BJ (cell line): Measurements from ENCODE around the gene PRSS1. TPM values are rescaled to one million over a fixed set of nuclear protein-coding genes. Genes with fewer than 3 reads are reported as not detected.
"Not testable (repeated sequence)": the region's sequence is repeated elsewhere in the genome, so short reads cannot be mapped to it uniquely, and the experiment has no call there.

Experiments
- CTCF ChIA-PET: fragments of 350-600 bp; formaldehyde crosslinking; extraction: SDS; loops from one replicate; lab custom pipeline; 2021; ENCODE audit warnings: antibody characterized with exemption, inconsistent platforms; lab: Yijun Ruan, JAX
- POLR2A ChIA-PET: fragments of 300-600 bp; sonication (Branson Sonifier 250); formaldehyde crosslinking; extraction: SDS; loops from one replicate; lab custom pipeline; 2021; ENCODE audit warnings: antibody characterized with exemption; lab: Charles Lee
- DNase-seq: peaks from one replicate; pipeline ENCODE4 v3.0.0-alpha.2; 2011; ENCODE audit warnings: low read depth
- H3K27me3 ChIP-seq: 2 replicates; pipeline ENCODE4 v1.6.0; 2011; ENCODE audit warnings: low read length; ENCODE audit not compliant: control insufficient read depth, insufficient read depth
- H3K36me3 ChIP-seq: 2 replicates; pipeline ENCODE4 v1.5.1; 2011; ENCODE audit warnings: low read length; ENCODE audit not compliant: control insufficient read depth, insufficient read depth
- H3K4me3 ChIP-seq: 2 replicates; pipeline ENCODE4 v1.5.1; 2011; ENCODE audit warnings: low read depth, mild to moderate bottlenecking, control low read depth, low read length
- polyA minus RNA-seq: library from RNA; depleted of rRNA, polyadenylated mRNA; stranded (reverse); fragments of >200 nt; gene quantifications from 2 replicates; pipeline ENCODE4 v1.2.3, GENCODE V29; 2011; rRNA and poly(A)+ RNA removed
- polyA plus RNA-seq: library from polyadenylated mRNA; depleted of rRNA; stranded (reverse); fragments of >200 nt; gene quantifications from 2 replicates; pipeline ENCODE4 v1.2.3, GENCODE V29; 2011; rRNA removed
- TF ChIP-seq, protein P1 (sequence below): IDR thresholded peaks from 2 replicates; pipeline ENCODE4 v1.5.1; 2011; ENCODE audit warnings: low read depth, mild to moderate bottlenecking, control low read depth, inconsistent platforms, low read length, moderate library complexity; ENCODE audit not compliant: insufficient read depth

Gene PRSS1
- polyA plus RNA-seq: not detected in 2 replicates
- polyA minus RNA-seq: not detected in 2 replicates

DNA sequence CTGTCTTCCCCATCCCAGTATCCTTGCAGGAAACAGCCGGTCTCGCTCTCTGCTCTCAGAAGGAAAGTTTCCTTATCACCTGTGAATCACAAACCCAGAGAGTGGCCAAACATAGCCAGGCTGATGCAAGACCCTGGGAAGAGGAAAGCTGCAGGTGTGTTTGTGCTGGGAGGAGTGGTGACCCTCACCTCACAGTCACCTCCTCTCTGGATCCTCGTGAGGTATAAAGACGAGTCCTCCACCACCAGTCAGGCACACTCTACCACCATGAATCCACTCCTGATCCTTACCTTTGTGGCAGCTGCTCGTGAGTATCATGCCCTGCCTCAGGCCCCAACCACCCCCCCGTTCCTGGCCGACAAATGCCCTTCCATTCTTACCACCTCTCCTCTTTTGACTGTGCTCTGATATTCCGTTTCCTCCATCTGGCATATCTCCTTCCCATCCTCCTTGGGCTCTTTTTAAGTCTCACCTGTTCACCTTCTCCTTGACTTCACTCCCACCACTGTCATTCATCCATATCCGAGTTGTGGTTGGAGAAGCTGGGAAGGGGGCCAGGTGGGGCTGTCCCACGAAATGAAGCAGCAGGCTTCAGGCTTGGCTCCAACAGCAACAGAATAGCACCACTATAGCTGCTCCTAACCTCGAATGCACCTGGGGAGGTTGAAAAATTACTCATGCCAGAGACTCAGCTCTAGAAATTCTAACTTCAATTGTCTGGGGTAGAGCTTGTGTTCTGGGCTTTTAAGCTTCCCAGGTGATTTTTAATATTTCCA, at the start of gene PRSS1:
TSS of gene PRSS1 (plus strand) at position 255 of the 776 bp plus-strand sequence. CDS start at position 268, 13 bp downstream.
- no peaks in the 10 kb centered on the region for H3K36me3 ChIP-seq
- DNase-seq: no peak
- peaks cover 8% of the 10 kb centered on the region for H3K27me3 ChIP-seq
- CTCF ChIA-PET: interaction anchor here (1.2 kb wide), 1 partner anchor 62 kb away, joined by 3 read pairs; no protein-coding TSS in a partner anchor
- no peak within 1 kb of the TSS for H3K4me3 ChIP-seq
- TF ChIP-seq, protein P1, sequence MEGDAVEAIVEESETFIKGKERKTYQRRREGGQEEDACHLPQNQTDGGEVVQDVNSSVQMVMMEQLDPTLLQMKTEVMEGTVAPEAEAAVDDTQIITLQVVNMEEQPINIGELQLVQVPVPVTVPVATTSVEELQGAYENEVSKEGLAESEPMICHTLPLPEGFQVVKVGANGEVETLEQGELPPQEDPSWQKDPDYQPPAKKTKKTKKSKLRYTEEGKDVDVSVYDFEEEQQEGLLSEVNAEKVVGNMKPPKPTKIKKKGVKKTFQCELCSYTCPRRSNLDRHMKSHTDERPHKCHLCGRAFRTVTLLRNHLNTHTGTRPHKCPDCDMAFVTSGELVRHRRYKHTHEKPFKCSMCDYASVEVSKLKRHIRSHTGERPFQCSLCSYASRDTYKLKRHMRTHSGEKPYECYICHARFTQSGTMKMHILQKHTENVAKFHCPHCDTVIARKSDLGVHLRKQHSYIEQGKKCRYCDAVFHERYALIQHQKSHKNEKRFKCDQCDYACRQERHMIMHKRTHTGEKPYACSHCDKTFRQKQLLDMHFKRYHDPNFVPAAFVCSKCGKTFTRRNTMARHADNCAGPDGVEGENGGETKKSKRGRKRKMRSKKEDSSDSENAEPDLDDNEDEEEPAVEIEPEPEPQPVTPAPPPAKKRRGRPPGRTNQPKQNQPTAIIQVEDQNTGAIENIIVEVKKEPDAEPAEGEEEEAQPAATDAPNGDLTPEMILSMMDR: no peak
- POLR2A ChIA-PET: no interaction called here

DNA sequence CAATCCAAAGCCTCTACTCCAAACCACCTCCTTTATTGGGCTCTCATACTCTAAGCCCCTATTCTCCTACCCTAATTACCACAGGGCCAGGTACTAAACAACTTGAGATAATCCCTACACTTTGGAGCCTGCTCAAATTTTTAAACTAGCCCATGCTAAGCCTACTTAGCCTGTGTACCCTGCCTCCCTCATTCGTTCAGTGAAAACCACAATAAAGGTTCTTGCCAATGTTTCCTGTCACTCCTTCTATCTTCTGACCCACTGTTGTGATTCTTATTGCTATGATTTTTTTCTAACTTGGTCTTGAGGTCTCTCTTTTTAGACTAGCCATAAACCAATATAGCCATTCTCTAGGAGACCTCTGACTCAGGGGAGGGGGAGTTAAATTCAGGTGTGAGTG, 48.3 kb upstream of the PRSS1 start:
- H3K36me3 ChIP-seq, CTCF ChIA-PET, H3K4me3 ChIP-seq, DNase-seq, H3K27me3 ChIP-seq: not testable (repeated sequence)
- POLR2A ChIA-PET: interaction anchor here (0.7 kb wide), 1 partner anchor 327 kb away, joined by 13 read pairs; no protein-coding TSS in a partner anchor

DNA sequence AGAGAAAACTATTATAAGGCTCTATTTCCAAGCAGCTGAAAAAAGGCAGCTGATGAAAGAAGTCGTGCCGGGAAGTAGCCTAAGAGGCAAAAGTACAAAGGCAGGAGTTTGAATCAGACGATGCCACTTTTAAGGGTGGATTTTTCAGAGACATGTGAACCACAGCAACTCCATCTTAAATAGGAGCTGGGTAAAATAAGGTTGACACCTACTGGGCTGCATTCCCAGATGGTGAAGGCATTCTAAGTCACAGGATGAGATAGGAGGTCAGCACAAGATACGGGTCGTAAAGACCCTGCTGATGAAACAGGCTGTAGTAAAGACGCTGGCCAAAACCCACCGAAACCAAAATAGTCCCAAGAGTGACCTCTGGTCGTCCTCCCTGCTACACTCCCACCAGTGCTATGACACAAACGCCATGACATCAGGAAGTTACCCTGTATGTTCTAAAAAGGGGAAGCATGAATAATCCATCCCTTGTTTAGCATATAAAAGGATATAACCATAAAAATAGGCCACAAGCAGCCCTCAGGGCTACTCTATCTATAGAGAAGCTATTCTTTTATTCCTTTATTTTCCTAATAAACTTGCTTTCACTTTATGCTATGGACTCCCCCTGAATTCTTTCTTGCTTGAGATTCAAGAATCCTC, 45.5 kb upstream of the PRSS1 start:
- Histone ChIP-seq H3K27me3 (no peaks in the 10 kb centered on the region), H3K36me3 (no peaks in the 10 kb centered on the region), H3K4me3 (no peak overlapping the region)
- DNase-seq: no peak
- POLR2A ChIA-PET: no interaction called here
- CTCF ChIA-PET: interaction anchor here (0.7 to 1.2 kb wide), 2 partner anchors 10 to 71 kb away, joined by 3 read pairs; no protein-coding TSS in a partner anchor
- TF ChIP-seq, protein P1: no peak

DNA sequence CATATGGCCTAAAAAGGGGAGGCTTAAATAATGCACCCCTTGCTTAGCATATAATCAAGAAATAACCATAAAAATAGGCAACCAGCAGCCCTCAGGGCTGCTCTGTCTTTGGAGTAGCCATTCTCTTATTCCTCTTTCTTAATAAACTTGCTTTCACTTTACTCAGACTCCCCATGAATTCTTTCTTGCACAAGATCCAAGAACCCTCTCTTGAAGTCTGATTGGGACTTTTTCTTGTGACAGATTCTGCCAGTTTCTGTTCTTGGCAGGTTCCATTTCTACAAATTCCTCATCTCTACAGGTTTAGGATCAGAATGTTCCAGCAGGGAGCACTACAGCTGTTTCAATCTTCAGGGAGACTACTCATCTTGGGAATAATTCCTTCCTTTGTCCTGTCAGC, 40.5 kb upstream of the PRSS1 start:
- H3K36me3 ChIP-seq, DNase-seq, POLR2A ChIA-PET, H3K27me3 ChIP-seq, H3K4me3 ChIP-seq: not testable (repeated sequence)
- CTCF ChIA-PET: interaction anchor here (1.4 kb wide), 1 partner anchor 121 kb away, joined by 4 read pairs; no protein-coding TSS in a partner anchor

DNA sequence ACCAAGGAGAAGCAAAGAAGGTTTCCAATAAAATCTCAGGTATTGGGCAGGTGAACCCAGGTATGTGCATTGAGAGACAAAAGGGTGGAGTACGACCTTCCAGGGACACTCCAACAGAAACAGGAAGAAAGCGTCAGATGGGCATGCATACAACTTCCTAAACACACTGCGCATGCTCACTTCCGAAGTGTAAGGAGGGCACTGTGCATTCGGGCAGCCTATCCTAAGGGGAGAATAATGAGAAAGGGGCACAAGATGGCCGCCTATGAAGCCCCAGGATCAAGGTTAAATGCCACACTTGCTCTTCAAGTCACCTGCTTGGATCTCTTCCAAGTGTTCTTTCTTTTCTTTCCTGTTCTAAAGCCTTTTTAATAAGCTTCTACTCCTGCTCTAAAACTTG, 39.4 kb upstream of the PRSS1 start:
- Histone ChIP-seq H3K36me3 (no peaks in the 10 kb centered on the region), H3K27me3 (peaks cover 7% of the 10 kb centered on the region; the same call in 1 of the 2 replicates), H3K4me3 (no peak overlapping the region)
- TF ChIP-seq, protein P1: no peak
- CTCF ChIA-PET: no interaction called here
- POLR2A ChIA-PET: no interaction called here
- no peak for DNase-seq

DNA sequence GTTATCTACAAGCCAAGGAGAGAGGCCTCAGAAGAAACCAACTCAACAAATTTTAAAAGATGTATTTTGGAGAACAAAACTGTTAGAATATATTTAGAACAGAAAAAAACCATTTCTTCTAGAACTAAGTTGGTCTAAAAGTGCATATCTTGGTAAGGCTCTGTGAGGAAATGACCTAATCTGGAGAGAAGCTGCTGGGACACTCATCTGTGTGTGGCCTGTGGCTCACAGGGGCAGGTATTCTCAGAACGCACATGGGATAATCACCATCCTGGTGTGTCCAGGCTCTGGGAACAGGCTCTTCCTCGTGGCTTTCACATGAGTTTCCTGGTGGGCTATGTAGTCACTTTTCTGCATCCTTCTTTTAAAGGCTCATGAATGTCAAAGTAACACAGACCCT, 38.1 kb upstream of the PRSS1 start:
- TF ChIP-seq, protein P1: no peak
- no peak for DNase-seq
- Histone ChIP-seq H3K36me3 (no peaks in the 10 kb centered on the region), H3K27me3 (peaks cover 7% of the 10 kb centered on the region; the same call in 1 of the 2 replicates), H3K4me3 (no peak overlapping the region)
- ChIA-PET POLR2A (no interaction called here), CTCF (interaction anchor here (0.7 to 1.9 kb wide), 3 partner anchors 42 to 294 kb away, joined by 3 to 4 read pairs (median 3); no protein-coding TSS in a partner anchor)
